ENCODE results near the gene MS4A13. TPM values are rescaled to one million over a fixed set of nuclear protein-coding genes. Genes with fewer than 3 reads are reported as not detected.
A peak's percentile ranks its signal among the peaks of the same experiment; 100 is the strongest.

MS4A13 gene
- total RNA-seq, 2 experiments from 2014 or later: not detected

- intact Hi-C loops (cut with micrococcal nuclease; ENCODE audit: unreplicated experiment): no loop called here
- H3K9me2 ChIP-seq (ENCODE audit: insufficient read depth, low read length): no peaks in the 10 kb centered on the region
- H4K20me1 ChIP-seq (ENCODE audit: insufficient read depth, low read length): no peaks in the 10 kb centered on the region
- peaks cover 7% of the 10 kb centered on the region; the same call in 1 of the 2 replicates for H3K9me3 ChIP-seq (ENCODE audit: low read length)
- H3K4me3 ChIP-seq (ENCODE audit: low read depth, low read length, poor library complexity, severe bottlenecking): no peak overlapping the region
- H3K79me2 ChIP-seq (ENCODE audit: insufficient read depth, low read depth, low read length): no peaks in the 10 kb centered on the region
- no peak for DNase-seq (ENCODE audit: low spot score)
- BruUV-seq (replicated peaks): no TSS peak
- POLR2A ChIA-PET: interaction anchor here (1.7 to 2.0 kb wide), 2 partner anchors 9 to 10 kb away, joined by 5 read pairs; no protein-coding TSS in a partner anchor
- no peak overlapping the region for H3K4me2 ChIP-seq (ENCODE audit: low read length)
- CTCF ChIA-PET (ENCODE audit: unreplicated experiment): interaction anchor here (1.0 kb wide), 1 partner anchor 130 kb away, joined by 3 read pairs; no protein-coding TSS in a partner anchor
- H2AFZ ChIP-seq (ENCODE audit: low read length): no peak overlapping the region
- no peak overlapping the region for H3K27ac ChIP-seq (ENCODE audit: low read depth, low read length, poor library complexity, severe bottlenecking)
- TF ChIP-seq EZH2phosphoT487 (IDR thresholded peaks at IDR 0.05; ENCODE audit: borderline replicate concordance, low read depth, low read length): no peak
- TF ChIP-seq CTCF (conservative IDR thresholded peaks at IDR 0.05; ENCODE audit: low read length): no peak
- peaks cover 25% of the 10 kb centered on the region for H3K4me1 ChIP-seq (ENCODE audit: insufficient read depth, low read length, poor library complexity, severe bottlenecking)
- no peaks in the 10 kb centered on the region for H3K36me3 ChIP-seq (ENCODE audit: insufficient read depth, low read length)
These were observed 21.7 kb upstream of the MS4A13 start for GRCh38 chr11:60493454-60493853.

- no TSS peak for BruUV-seq (replicated peaks)
- no peaks in the 10 kb centered on the region for H3K79me2 ChIP-seq (ENCODE audit: insufficient read depth, low read depth, low read length)
- DNase-seq (ENCODE audit: low spot score): peak; percentile 61
- peak overlapping the region; percentile 96 for H3K27ac ChIP-seq (ENCODE audit: low read depth, low read length, poor library complexity, severe bottlenecking)
- H3K9me3 ChIP-seq (ENCODE audit: low read length): peaks cover 7% of the 10 kb centered on the region; the same call in 1 of the 2 replicates
- peak overlapping the region; percentile 47 for H3K4me3 ChIP-seq (ENCODE audit: low read depth, low read length, poor library complexity, severe bottlenecking)
- peak overlapping the region; percentile 86 for H2AFZ ChIP-seq (ENCODE audit: low read length)
- H3K4me2 ChIP-seq (ENCODE audit: low read length): peak overlapping the region; percentile 82
- POLR2A ChIA-PET: interaction anchor here (1.0 to 2.3 kb wide), 7 partner anchors 15 to 127 kb away, joined by 3 to 9 read pairs (median 5); no protein-coding TSS in a partner anchor
- H3K36me3 ChIP-seq (ENCODE audit: insufficient read depth, low read length): peaks cover 4% of the 10 kb centered on the region; the same call in 1 of the 2 replicates
- CTCF ChIA-PET (ENCODE audit: unreplicated experiment): interaction anchor here (0.9 kb wide), 1 partner anchor 41 kb away, joined by 3 read pairs; no protein-coding TSS in a partner anchor
- no peaks in the 10 kb centered on the region for H4K20me1 ChIP-seq (ENCODE audit: insufficient read depth, low read length)
- intact Hi-C loops (cut with micrococcal nuclease; ENCODE audit: unreplicated experiment): loop anchor here (5.0 kb wide), 1 partner anchor 681 kb away; no protein-coding TSS in a partner anchor
- H3K9me2 ChIP-seq (ENCODE audit: insufficient read depth, low read length): no peaks in the 10 kb centered on the region
- H3K4me1 ChIP-seq (ENCODE audit: insufficient read depth, low read length, poor library complexity, severe bottlenecking): peaks cover 49% of the 10 kb centered on the region
- TF ChIP-seq CTCF (conservative IDR thresholded peaks at IDR 0.05; ENCODE audit: low read length) (no peak), EZH2phosphoT487 (IDR thresholded peaks at IDR 0.05; ENCODE audit: borderline replicate concordance, low read depth, low read length) (no peak)
These were observed 16.8 kb upstream of the MS4A13 start for GRCh38 chr11:60498399-60498798.

- TF ChIP-seq EZH2phosphoT487 (IDR thresholded peaks at IDR 0.05; ENCODE audit: borderline replicate concordance, low read depth, low read length): no peak
- TF ChIP-seq CTCF (conservative IDR thresholded peaks at IDR 0.05; ENCODE audit: low read length): no peak
- no peaks in the 10 kb centered on the region for H3K79me2 ChIP-seq (ENCODE audit: insufficient read depth, low read depth, low read length)
- DNase-seq (ENCODE audit: low spot score): peak; percentile 95
- BruUV-seq (replicated peaks): no TSS peak
- ChIA-PET POLR2A (interaction anchor here (0.8 to 2.3 kb wide), 8 partner anchors 10 to 42 kb away, joined by 3 to 9 read pairs (median 3); no protein-coding TSS in a partner anchor), CTCF (ENCODE audit: unreplicated experiment) (interaction anchor here (0.9 kb wide), 1 partner anchor 42 kb away, joined by 3 read pairs; no protein-coding TSS in a partner anchor)
- peak overlapping the region; percentile 82 for H3K4me2 ChIP-seq (ENCODE audit: low read length)
- intact Hi-C loops (cut with micrococcal nuclease; ENCODE audit: unreplicated experiment): loop anchor here (1.0 to 5.0 kb wide), 2 partner anchors 42 to 682 kb away; no protein-coding TSS in a partner anchor
- peak overlapping the region; percentile 47 for H3K4me3 ChIP-seq (ENCODE audit: low read depth, low read length, poor library complexity, severe bottlenecking)
- no peaks in the 10 kb centered on the region for H4K20me1 ChIP-seq (ENCODE audit: insufficient read depth, low read length)
- H3K27ac ChIP-seq (ENCODE audit: low read depth, low read length, poor library complexity, severe bottlenecking): peak overlapping the region; percentile 96
- H3K36me3 ChIP-seq (ENCODE audit: insufficient read depth, low read length): peaks cover 4% of the 10 kb centered on the region; the same call in 1 of the 2 replicates
- H3K9me3 ChIP-seq (ENCODE audit: low read length): peaks cover 7% of the 10 kb centered on the region; the same call in 1 of the 2 replicates
- H2AFZ ChIP-seq (ENCODE audit: low read length): peak overlapping the region; percentile 86
- no peaks in the 10 kb centered on the region for H3K9me2 ChIP-seq (ENCODE audit: insufficient read depth, low read length)
- H3K4me1 ChIP-seq (ENCODE audit: insufficient read depth, low read length, poor library complexity, severe bottlenecking): peaks cover 49% of the 10 kb centered on the region
These were observed 16.3 kb upstream of the MS4A13 start for GRCh38 chr11:60498853-60499252.

Data from OCI-LY7 (cell line).